ENCODE measurements around the gene SLC10A1. TPM values are rescaled to one million over a fixed set of nuclear protein-coding genes. Genes with fewer than 3 reads are reported as not detected.

SLC10A1 gene
- total and polyA plus RNA-seq, 3 donors from 2014 or later: 0.30 TPM; not detected in 2

GRCh38 chr14:69828354-69828753, 31.3 kb upstream of the SLC10A1 start:
- intact Hi-C loops (cut with DNase I; ENCODE audit: low total_unique reads): no loop called here
- no peak for TF ChIP-seq CTCF (IDR thresholded peaks at IDR 0.05)
- TF ChIP-seq POLR2A (IDR thresholded peaks at IDR 0.05): no peak
- no peak overlapping the region for H3K4me3 ChIP-seq
- no peaks in the 10 kb centered on the region for H3K36me3 ChIP-seq (ENCODE audit: low read depth, missing control alignments)
- no peaks in the 10 kb centered on the region for H3K27me3 ChIP-seq
- H3K27ac ChIP-seq: no peak overlapping the region
- H3K4me1 ChIP-seq: no peaks in the 10 kb centered on the region
- DNase-seq: no peak
- 90 to 93% methylated on average over 3 of the region's 3 CpGs for WGBS, 2 donors
- H3K9me3 ChIP-seq: no peaks in the 10 kb centered on the region

- H3K36me3 ChIP-seq (ENCODE audit: low read depth, missing control alignments): no peaks in the 10 kb centered on the region
- H3K4me3 ChIP-seq: no peak overlapping the region
- intact Hi-C loops (cut with DNase I; ENCODE audit: low total_unique reads): no loop called here
- no peaks in the 10 kb centered on the region for H3K4me1 ChIP-seq
- no peaks in the 10 kb centered on the region for H3K27me3 ChIP-seq
- TF ChIP-seq POLR2A (IDR thresholded peaks at IDR 0.05) (no peak), CTCF (IDR thresholded peaks at IDR 0.05) (no peak)
- no peak overlapping the region for H3K27ac ChIP-seq
- 74 to 80% methylated on average over 4 of the region's 4 CpGs for WGBS, 2 donors
- no peaks in the 10 kb centered on the region for H3K9me3 ChIP-seq
- no peak for DNase-seq
Measured at GRCh38 chr14:69827560-69827959, 30.5 kb upstream of the SLC10A1 start.

- Histone ChIP-seq H3K4me3 (no peak overlapping the region), H3K36me3 (ENCODE audit: low read depth, missing control alignments) (no peaks in the 10 kb centered on the region), H3K9me3 (no peaks in the 10 kb centered on the region), H3K4me1 (no peaks in the 10 kb centered on the region), H3K27me3 (no peaks in the 10 kb centered on the region), H3K27ac (no peak overlapping the region)
- no peak for TF ChIP-seq CTCF (IDR thresholded peaks at IDR 0.05)
- no peak for TF ChIP-seq POLR2A (IDR thresholded peaks at IDR 0.05)
- intact Hi-C loops (cut with DNase I; ENCODE audit: low total_unique reads): no loop called here
- 83 to 84% methylated on average over 6 of the region's 6 CpGs for WGBS, 2 donors
- no peak for DNase-seq
Measured at GRCh38 chr14:69822456-69822855, 25.4 kb upstream of the SLC10A1 start.

- no peak overlapping the region for H3K4me3 ChIP-seq
- H3K27ac ChIP-seq: no peak overlapping the region
- DNase-seq: no peak
- intact Hi-C loops (cut with DNase I; ENCODE audit: low total_unique reads): no loop called here
- WGBS, 2 donors: 90 to 95% methylated on average over 2 of the region's 2 CpGs
- no peaks in the 10 kb centered on the region for H3K36me3 ChIP-seq (ENCODE audit: low read depth, missing control alignments)
- H3K4me1 ChIP-seq: no peaks in the 10 kb centered on the region
- H3K27me3 ChIP-seq: no peaks in the 10 kb centered on the region
- TF ChIP-seq CTCF (IDR thresholded peaks at IDR 0.05): no peak
- TF ChIP-seq POLR2A (IDR thresholded peaks at IDR 0.05): no peak
- H3K9me3 ChIP-seq: no peaks in the 10 kb centered on the region
Measured at GRCh38 chr14:69820991-69821390, 23.9 kb upstream of the SLC10A1 start.

- TF ChIP-seq CTCF (IDR thresholded peaks at IDR 0.05): no peak
- TF ChIP-seq POLR2A (IDR thresholded peaks at IDR 0.05): no peak
- H3K4me3 ChIP-seq: no peak overlapping the region
- 78 to 94% methylated on average over 8 of the region's 8 CpGs for WGBS, 2 donors
- H3K27me3 ChIP-seq: no peaks in the 10 kb centered on the region
- no peak overlapping the region for H3K27ac ChIP-seq
- no peaks in the 10 kb centered on the region for H3K4me1 ChIP-seq
- DNase-seq: no peak
- no peaks in the 10 kb centered on the region for H3K36me3 ChIP-seq (ENCODE audit: low read depth, missing control alignments)
- no peaks in the 10 kb centered on the region for H3K9me3 ChIP-seq
- intact Hi-C loops (cut with DNase I; ENCODE audit: low total_unique reads): loop anchor here (5.0 kb wide), 1 partner anchor 208 kb away; no protein-coding TSS in a partner anchor
Measured at GRCh38 chr14:69819607-69820006, 22.6 kb upstream of the SLC10A1 start.
